ENCODE results near the gene PHYHIPL. TPM values are rescaled to one million over a fixed set of nuclear protein-coding genes. Genes with fewer than 3 reads are reported as not detected.

PHYHIPL gene
- total RNA-seq, 1 donor from 2014 or later: 0.34 TPM

GRCh38 chr10:59129867-59130266, 46.6 kb upstream of the PHYHIPL start:
- no peak overlapping the region for H3K9ac ChIP-seq (ENCODE audit: low read length)
- no peak overlapping the region for H2AFZ ChIP-seq (ENCODE audit: low read depth, low read length)
- H3K79me2 ChIP-seq (ENCODE audit: insufficient read depth, low read length): no peaks in the 10 kb centered on the region
- H4K20me1 ChIP-seq (ENCODE audit: insufficient read depth, low read length): no peaks in the 10 kb centered on the region
- Mint-ChIP-seq H3K36me3 (ENCODE audit: low read depth, unreplicated experiment) (no peaks in the 10 kb centered on the region), H3K27ac (ENCODE audit: unreplicated experiment) (no peak overlapping the region), H3K4me3 (ENCODE audit: unreplicated experiment) (no peak overlapping the region), H3K27me3 (ENCODE audit: low read depth, unreplicated experiment) (no peaks in the 10 kb centered on the region), H3K9me3 (ENCODE audit: unreplicated experiment) (peaks cover 2% of the 10 kb centered on the region), H3K4me1 (ENCODE audit: low read depth, unreplicated experiment) (no peaks in the 10 kb centered on the region)
- H3K9me3 ChIP-seq (ENCODE audit: insufficient read depth, low read depth, low read length): no peaks in the 10 kb centered on the region
- no peak for DNase-seq (ENCODE audit: low read depth)
- H3K4me1 ChIP-seq (ENCODE audit: insufficient read depth, low read length): no peaks in the 10 kb centered on the region
- FAIRE-seq: no peak
- H3K27me3 ChIP-seq (ENCODE audit: insufficient read depth, low read length): no peaks in the 10 kb centered on the region
- no peak overlapping the region for H3K27ac ChIP-seq (ENCODE audit: low read depth, low read length)
- H3K4me2 ChIP-seq (ENCODE audit: low read length): no peak overlapping the region
- no peaks in the 10 kb centered on the region for H3K36me3 ChIP-seq (ENCODE audit: insufficient read depth, low read length)
- TF ChIP-seq EZH2 (IDR thresholded peaks at IDR 0.05; ENCODE audit: insufficient read depth, low read length) (no peak), CTCF (IDR thresholded peaks at IDR 0.05; ENCODE audit: insufficient read depth, low read depth, low read length) (no peak)
- H3K4me3 ChIP-seq (ENCODE audit: insufficient read depth, low read depth, low read length): no peak overlapping the region

GRCh38 chr10:59131666-59132065, 44.8 kb upstream of the PHYHIPL start:
- H3K4me3 Mint-ChIP-seq (ENCODE audit: unreplicated experiment): no peak overlapping the region

More at GRCh38 chr10:59131666-59132065, 44.8 kb upstream of the PHYHIPL start:
- no peak overlapping the region for H3K27ac Mint-ChIP-seq (ENCODE audit: unreplicated experiment)
- no peaks in the 10 kb centered on the region for H3K4me1 ChIP-seq (ENCODE audit: insufficient read depth, low read length)
- DNase-seq (ENCODE audit: low read depth) (no peak), FAIRE-seq (no peak)
- H3K79me2 ChIP-seq (ENCODE audit: insufficient read depth, low read length): no peaks in the 10 kb centered on the region
- no peaks in the 10 kb centered on the region for H3K27me3 Mint-ChIP-seq (ENCODE audit: low read depth, unreplicated experiment)
- H3K9me3 ChIP-seq (ENCODE audit: insufficient read depth, low read depth, low read length): no peaks in the 10 kb centered on the region
- no peak overlapping the region for H3K9ac ChIP-seq (ENCODE audit: low read length)
- no peaks in the 10 kb centered on the region for H3K36me3 ChIP-seq (ENCODE audit: insufficient read depth, low read length)
- no peaks in the 10 kb centered on the region for H3K27me3 ChIP-seq (ENCODE audit: insufficient read depth, low read length)
- no peaks in the 10 kb centered on the region for H3K4me1 Mint-ChIP-seq (ENCODE audit: low read depth, unreplicated experiment)
- H3K4me2 ChIP-seq (ENCODE audit: low read length): no peak overlapping the region
- H3K4me3 ChIP-seq (ENCODE audit: insufficient read depth, low read depth, low read length): no peak overlapping the region
- H3K9me3 Mint-ChIP-seq (ENCODE audit: unreplicated experiment): peaks cover 2% of the 10 kb centered on the region
- TF ChIP-seq CTCF (IDR thresholded peaks at IDR 0.05; ENCODE audit: insufficient read depth, low read depth, low read length): no peak
- TF ChIP-seq EZH2 (IDR thresholded peaks at IDR 0.05; ENCODE audit: insufficient read depth, low read length): no peak
- H4K20me1 ChIP-seq (ENCODE audit: insufficient read depth, low read length): no peaks in the 10 kb centered on the region
- H3K27ac ChIP-seq (ENCODE audit: low read depth, low read length): no peak overlapping the region
- no peak overlapping the region for H2AFZ ChIP-seq (ENCODE audit: low read depth, low read length)
- H3K36me3 Mint-ChIP-seq (ENCODE audit: low read depth, unreplicated experiment): no peaks in the 10 kb centered on the region
